NCI-H1048 (cell line): Measurements from ENCODE around the gene SENP1.
"Not testable (repeated sequence)": the region's sequence is repeated elsewhere in the genome, so short reads cannot be mapped to it uniquely, and the experiment has no call there.

ENCODE experiments used
- DNase-seq: peaks from one replicate; lab custom pipeline; 2025; lab: John Stamatoyannopoulos, UW

Gene SENP1

DNA sequence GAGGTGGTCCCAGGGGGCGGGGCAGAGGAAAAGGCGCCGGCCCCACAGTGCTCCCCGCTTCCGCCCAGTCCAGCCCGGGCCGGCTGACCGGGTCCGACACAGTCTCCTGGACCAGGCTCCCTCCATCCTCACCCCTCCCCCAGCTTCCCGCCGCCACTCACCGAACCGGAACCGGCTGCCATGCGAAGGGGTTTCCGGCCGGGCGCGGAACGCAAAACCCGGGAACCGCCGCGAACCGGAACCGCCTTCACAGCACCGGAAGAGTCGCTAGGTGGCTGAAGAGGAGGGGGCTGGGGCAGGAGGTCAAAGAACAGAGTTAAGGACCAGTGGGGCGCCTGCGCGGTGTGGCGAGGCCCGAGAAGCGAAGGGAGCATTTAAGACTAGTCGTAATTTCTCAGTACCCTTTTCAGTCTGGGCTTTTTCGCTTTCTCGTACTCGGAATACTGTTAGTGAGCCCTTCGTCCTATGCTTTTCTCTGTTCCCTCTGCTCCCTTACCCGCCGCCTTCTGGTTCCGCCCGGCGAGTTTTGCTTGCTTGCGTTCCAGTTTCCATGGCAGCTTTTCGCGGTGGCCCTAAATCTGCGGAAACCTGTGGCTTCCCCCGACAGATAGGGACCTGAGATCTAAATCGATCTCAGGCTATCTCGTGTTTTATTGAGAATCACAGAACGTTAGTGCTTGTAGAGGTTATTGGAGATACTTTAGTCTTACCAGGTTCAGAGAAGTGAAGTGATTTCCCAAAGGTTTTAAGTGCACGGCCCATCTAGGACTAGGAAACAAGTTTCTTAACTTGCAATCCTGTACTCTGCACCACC, at the start of gene SENP1:
SENP1 (minus strand) TSS at position 213 of the 814 bp plus-strand sequence. CDS start 4,607 bp downstream, outside the sequence.
- peak; percentile 63 for DNase-seq

GRCh38 chr12:48151103-48151771, 45.4 kb upstream of the SENP1 start:
- no peak for DNase-seq

DNA sequence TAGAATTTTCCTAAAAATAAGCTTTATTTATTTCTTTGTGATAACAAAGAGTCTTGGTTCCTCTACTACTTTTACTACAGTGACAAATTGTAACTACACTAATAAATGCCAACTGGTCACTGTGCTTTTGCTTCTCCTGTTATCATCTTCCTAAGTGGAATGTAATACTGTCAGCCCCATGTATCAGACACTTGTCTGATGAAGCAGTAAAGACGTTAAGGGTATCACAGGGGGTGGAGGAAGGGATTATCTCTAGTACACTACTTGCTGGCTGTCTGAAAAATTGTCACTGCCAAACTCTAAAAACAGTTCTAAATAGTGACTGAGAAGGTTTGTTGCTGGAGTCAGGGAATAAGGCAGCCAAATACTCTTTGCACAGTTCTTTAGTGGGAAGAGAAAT, 40.1 kb upstream of the SENP1 start:
- no peak for DNase-seq

DNA sequence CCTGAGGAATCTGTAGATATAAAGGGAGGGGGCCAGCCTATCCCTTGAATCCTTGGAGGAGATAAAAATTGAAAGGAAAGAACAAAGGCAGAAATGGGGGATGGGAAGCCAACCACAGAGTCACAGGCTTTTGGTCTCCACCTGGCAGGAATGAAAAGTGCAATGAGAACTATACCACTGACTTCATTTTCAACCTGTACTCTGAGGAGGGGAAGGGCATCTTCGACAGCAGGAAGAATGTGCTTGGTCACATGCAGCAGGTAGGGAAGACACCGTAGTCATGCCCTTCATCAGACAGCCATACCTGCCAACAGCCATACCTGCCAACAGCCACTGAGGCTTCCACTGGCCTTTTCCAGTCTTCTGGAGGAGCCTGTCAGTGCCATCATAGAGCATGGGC, 38.0 kb upstream of the SENP1 start:
- DNase-seq, result no peak

- no peak for DNase-seq
Observed at GRCh38 chr12:48142818-48143674, 37.2 kb upstream of the SENP1 start.

- no peak for DNase-seq
Observed at GRCh38 chr12:48135027-48135426, 29.1 kb upstream of the SENP1 start.

DNA sequence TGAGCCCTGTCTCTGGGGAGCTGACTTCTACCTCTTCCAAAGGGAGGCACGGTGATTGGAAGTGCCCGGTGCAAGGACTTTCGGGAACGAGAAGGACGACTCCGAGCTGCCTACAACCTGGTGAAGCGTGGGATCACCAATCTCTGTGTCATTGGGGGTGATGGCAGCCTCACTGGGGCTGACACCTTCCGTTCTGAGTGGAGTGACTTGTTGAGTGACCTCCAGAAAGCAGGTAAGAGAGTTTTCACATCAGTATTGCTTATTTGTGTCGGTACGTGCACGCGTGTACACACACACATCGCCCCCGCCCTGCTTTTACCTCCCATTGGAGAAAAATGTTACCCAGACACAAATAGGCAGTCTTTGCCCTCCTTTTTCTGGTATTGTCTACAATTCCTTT, 26.9 kb upstream of the SENP1 start:
- DNase-seq, result no peak

GRCh38 chr12:48131517-48131916, 25.6 kb upstream of the SENP1 start:
- no peak for DNase-seq

GRCh38 chr12:48129376-48129775, 23.5 kb upstream of the SENP1 start:
- DNase-seq, result no peak

GRCh38 chr12:48128800-48129199, 22.9 kb upstream of the SENP1 start:
- DNase-seq, result no peak

- no peak for DNase-seq
Observed at GRCh38 chr12:48126953-48127630, 21.2 kb upstream of the SENP1 start.

DNA sequence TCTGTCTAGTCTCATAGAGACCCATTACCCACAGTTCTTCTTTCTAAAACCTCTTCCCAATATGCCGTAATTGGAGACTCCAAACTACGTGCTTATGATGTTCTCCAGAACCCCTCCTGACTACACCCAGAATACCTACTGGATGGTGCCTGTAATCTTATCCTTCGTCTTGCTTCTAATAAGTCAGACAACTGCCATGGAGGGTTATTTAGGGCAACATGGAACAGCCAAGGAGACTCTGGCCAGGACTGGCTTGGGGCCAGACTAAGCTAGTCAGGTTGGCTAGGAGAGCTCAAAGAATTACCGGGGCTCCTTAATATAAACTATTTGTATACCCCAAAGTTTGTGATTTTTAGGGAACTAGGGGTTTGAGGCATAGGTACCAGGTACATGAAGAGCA, 20.1 kb upstream of the SENP1 start:
- no peak for DNase-seq

DNA sequence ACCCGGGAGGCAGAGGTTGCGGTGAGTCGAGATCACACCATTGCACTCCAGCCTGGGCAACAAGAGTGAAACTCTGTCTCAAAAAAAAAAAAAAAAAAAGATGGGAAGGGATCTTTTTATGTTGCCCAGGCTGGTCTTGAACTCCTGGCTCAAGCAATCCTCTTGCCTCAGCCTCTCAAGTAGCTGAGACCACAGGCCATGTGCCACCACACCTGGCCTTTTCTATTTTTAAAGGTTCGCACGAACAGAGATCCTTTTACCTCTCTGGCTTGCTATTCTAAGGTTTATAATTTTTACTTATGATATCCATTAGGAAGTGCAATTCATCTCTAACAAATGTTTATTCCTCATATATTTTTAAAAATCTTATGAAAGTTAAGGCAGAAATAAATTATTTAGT, 19.7 kb upstream of the SENP1 start:
- DNase-seq, result not testable (repeated sequence)

GRCh38 chr12:48123169-48123568, 17.3 kb upstream of the SENP1 start:
- DNase-seq, result no peak

DNA sequence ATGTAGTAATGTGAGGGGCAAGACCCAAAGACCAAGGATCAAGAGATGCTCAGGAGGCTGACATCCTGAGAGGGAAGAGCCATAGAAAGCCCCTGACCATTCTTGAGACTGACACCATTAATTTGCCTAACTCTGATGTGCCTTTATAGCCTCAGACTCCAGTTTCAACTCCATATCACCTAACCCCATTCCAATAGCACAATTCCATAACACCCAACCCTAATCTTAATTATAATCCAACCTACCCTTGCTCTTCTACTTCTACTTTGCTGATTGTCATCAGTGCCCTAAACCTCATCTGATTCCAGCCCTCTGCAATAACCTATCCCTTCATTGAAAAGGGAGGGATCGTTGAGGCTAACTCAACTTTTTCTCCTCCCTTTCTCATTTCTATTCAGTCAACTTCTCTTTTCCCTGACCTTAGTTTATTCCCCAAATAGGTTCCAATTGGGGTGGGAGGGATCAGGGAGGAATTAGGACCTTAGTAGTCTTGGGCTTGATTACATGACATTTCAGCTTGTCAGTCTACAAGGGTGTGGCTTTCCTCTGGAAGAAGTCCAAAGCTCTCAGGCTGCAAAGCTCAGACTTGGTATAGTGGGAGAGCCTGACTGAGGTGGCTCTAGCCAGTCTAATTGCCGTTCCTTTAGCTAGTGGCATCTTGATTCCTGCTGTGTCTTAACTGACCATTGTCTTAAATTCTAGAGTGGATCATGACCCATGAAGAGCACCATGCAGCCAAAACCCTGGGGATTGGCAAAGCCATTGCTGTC, 16.4 kb upstream of the SENP1 start:
- no peak for DNase-seq

DNA sequence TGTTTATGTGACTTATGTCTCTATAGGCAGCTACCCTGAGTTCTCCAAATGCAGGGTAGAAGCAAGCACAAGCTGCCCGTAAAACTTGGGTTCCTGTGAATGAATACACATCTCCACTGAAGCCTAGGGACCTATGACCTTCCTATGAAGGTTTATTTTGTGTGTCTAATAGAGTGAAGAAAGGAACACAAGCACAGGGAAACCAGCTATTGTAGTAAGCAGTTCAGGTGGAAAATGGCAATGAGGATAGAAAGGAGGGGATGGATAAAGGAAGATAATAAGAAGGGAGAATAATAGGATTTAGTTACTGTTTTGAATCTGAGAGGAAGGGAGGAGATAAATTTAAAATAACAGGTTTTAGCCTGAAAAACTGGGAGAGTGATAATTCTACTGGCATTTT, 15.6 kb upstream of the SENP1 start:
- DNase-seq, result no peak

DNA sequence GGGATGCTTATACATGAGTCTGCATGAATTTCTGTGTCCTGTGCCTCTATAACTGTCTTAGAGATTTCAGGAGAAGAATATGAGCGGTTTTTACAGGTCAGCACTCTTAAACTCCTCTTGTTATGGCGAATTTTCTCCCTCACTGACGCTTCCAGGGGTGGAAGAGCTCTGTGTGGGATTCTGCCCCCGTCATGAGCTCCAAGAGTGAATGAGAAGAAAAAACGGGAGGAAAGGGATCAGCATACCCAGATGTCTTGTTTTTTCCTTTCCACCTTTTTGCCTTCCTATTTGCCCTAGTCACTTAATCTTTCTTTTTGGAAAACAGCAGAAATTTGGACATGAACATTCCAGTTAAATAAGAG, 13.9 kb upstream of the SENP1 start:
- no peak for DNase-seq

DNA sequence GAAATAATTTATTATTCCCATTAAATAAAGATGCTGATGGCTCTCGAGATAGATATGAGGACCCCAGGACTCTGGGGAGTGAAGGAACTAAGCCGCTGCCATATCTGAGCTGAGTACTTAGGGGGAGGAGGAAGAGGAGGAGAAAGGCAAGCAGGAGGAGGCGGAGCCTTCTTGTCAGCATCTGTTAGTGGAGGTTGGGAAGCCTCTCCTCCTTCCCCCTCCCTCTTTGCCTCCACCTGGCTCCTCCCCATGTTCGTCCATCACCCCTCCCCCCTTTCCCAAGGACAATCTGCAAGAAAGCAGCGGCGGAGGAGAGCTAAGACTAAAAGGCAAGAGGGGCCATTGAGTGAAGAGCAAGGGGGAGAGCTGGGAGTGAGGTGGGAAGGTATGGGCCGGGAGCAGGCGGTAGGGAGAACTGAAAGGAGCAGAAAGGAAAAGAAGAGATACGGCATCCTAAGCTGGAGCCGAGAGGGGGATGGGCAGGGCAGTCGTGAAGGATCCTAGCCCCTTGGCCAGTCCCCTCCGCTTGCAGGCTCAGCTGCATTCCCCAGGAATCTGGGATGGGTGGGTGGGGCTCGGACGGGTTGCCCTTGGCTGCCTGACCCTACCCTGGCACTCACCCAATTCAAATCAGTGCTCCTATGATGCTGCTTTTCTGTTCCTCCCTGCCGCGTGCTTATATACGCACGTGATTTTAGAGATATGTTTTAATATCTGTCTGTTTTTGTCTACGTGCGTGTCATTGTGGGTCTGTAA, 13.4 kb upstream of the SENP1 start, which contains the start of gene PFKM:
PFKM (plus strand) TSS at position 287 of the 756 bp plus-strand sequence. CDS start 3,411 bp downstream, outside the sequence.
- peak; percentile 54 for DNase-seq

GRCh38 chr12:48118284-48118871, 12.5 kb upstream of the SENP1 start:
- DNase-seq, result no peak

GRCh38 chr12:48115957-48116356, 10.1 kb upstream of the SENP1 start:
- DNase-seq, result no peak
